AG04450 (cell line): ENCODE data around the gene BMPER. TPM values are rescaled to one million over a fixed set of nuclear protein-coding genes. Genes with fewer than 3 reads are reported as not detected.

Source experiments
- CTCF ChIA-PET: fragments of 300-600, 350-600 bp; formaldehyde crosslinking; extraction: SDS; loops from one replicate; lab custom pipeline; 2022; ENCODE audit warnings: antibody characterized with exemption, inconsistent platforms; lab: Charles Lee
- POLR2A ChIA-PET: fragments of 350-600 bp; formaldehyde crosslinking; extraction: SDS; loops from one replicate; lab custom pipeline; 2021; ENCODE audit warnings: antibody characterized with exemption, inconsistent platforms; lab: Yijun Ruan, JAX
- DNase-seq: peaks from one replicate; pipeline ENCODE4 v3.0.0-alpha.2; 2011; ENCODE audit warnings: low read depth, low spot score
- H3K27ac ChIP-seq: one replicate; pipeline ENCODE4 v1.5.1; 2012; ENCODE audit warnings: low read depth, low read length, control low read depth
- H3K27me3 ChIP-seq: one replicate; pipeline ENCODE4 v1.6.0; 2012; ENCODE audit warnings: low read length; ENCODE audit not compliant: control insufficient read depth, insufficient read depth
- H3K4me3 ChIP-seq: 2 replicates; pipeline ENCODE4 v1.5.1; 2011; ENCODE audit warnings: mild to moderate bottlenecking, low read depth, low read length, control low read depth
- H3K9me3 ChIP-seq: 2 replicates; pipeline ENCODE4 v1.5.1; 2012; ENCODE audit warnings: low read length; ENCODE audit not compliant: control insufficient read depth, insufficient read depth
- CTCF ChIP-seq: IDR thresholded peaks from 2 replicates; pipeline ENCODE4 v1.5.1; 2011; ENCODE audit warnings: low read depth, low read length, control low read depth, inconsistent platforms
- polyA plus RNA-seq: library from polyadenylated mRNA; depleted of rRNA; stranded (reverse); fragments of >200 nt; gene quantifications from 2 replicates; pipeline ENCODE4 v1.2.3, GENCODE V29; 2011

BMPER gene
- polyA plus RNA-seq, 1 experiment = 1.1 TPM

DNA sequence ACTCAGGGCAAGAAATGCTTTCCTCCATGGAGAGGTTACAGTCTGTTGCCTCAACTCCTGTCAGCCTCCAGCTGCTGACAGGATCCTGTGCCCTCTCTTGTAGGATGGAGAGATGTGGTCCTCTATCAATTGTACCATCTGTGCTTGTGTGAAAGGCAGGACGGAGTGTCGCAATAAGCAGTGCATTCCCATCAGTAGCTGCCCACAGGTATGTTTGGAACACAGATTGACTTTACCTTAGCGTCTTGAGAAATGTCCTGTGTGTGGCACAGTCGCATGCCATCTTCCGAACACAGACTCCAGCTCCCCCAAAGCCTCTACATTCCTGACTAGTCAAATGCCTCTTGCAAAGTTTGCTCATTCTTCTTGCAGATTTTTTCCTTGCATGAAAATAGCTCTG, 152.6 kb downstream of the BMPER start:
- no peak for TF ChIP-seq CTCF
- H3K4me3 ChIP-seq = no peak overlapping the region
- no peaks in the 10 kb centered on the region for H3K27me3 ChIP-seq
- no peak for DNase-seq
- CTCF ChIA-PET = interaction anchor here (1.0 to 3.7 kb wide), 3 partner anchors 45 to 125 kb away, joined by 3 to 14 read pairs (median 7); no protein-coding TSS in a partner anchor
- H3K9me3 ChIP-seq = no peaks in the 10 kb centered on the region
- no peak overlapping the region for H3K27ac ChIP-seq
- POLR2A ChIA-PET = interaction anchor here (1.1 to 1.4 kb wide), 2 partner anchors 12 to 97 kb away, joined by 3 to 4 read pairs; no protein-coding TSS in a partner anchor

GRCh38 chr7:34058801-34059135, 153.4 kb downstream of the BMPER start:
- DNase-seq = no peak
- CTCF ChIA-PET = interaction anchor here (0.6 to 3.7 kb wide), 5 partner anchors 11 to 126 kb away, joined by 3 to 14 read pairs (median 7); no protein-coding TSS in a partner anchor
- no peaks in the 10 kb centered on the region for H3K27me3 ChIP-seq
- H3K9me3 ChIP-seq = no peaks in the 10 kb centered on the region
- POLR2A ChIA-PET = interaction anchor here (0.7 kb wide), 1 partner anchor 17 kb away, joined by 3 read pairs; no protein-coding TSS in a partner anchor
- H3K4me3 ChIP-seq = no peak overlapping the region
- H3K27ac ChIP-seq = no peak overlapping the region
- TF ChIP-seq CTCF = no peak

DNA sequence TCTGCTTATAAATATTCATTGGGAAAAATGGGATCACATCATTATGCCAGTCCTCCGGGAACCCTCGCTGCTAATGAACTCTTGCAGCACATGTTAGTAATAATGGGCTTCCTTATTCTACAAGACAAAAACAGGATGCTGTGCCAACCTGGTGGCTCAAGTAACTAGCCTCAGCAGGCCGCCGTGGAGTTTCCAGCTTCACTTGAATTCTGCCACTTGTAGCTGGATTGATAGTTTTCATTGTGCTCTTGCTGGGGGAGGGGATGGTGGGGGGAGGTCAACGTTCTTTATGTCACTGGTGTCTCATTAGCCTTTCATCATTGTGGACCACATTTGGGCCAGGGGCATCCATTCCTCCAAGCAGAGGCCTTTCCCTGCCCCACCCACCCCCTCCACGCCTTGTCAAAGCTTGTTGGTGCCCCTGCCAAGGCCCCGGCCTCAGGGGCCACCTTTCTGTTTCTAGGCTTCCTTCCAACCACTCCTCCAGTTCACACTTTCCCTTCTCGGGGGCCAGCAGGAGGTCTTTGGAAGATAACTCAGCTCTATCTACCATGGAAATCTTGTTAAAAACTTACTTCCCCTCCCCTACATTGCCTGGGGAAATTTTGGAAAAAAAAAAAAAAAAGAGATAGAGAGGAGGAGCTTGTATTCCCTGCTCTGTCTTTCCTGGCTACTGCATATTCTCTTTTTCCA, 153.9 kb downstream of the BMPER start:
- H3K27ac ChIP-seq = no peak overlapping the region
- POLR2A ChIA-PET = interaction anchor here (0.7 kb wide), 1 partner anchor 17 kb away, joined by 3 read pairs; no protein-coding TSS in a partner anchor
- no peak for DNase-seq
- CTCF ChIA-PET = interaction anchor here (0.6 to 3.7 kb wide), 6 partner anchors 11 to 126 kb away, joined by 3 to 14 read pairs (median 6); no protein-coding TSS in a partner anchor
- H3K9me3 ChIP-seq = no peaks in the 10 kb centered on the region
- H3K27me3 ChIP-seq = no peaks in the 10 kb centered on the region
- H3K4me3 ChIP-seq = no peak overlapping the region
- TF ChIP-seq CTCF = no peak

GRCh38 chr7:34060196-34060947, 155.0 kb downstream of the BMPER start:
- POLR2A ChIA-PET = interaction anchor here (1.1 kb wide), 1 partner anchor 81 kb away, joined by 4 read pairs; no protein-coding TSS in a partner anchor
- Histone ChIP-seq H3K4me3 (no peak overlapping the region), H3K27me3 (no peaks in the 10 kb centered on the region), H3K9me3 (no peaks in the 10 kb centered on the region), H3K27ac (no peak overlapping the region)
- TF ChIP-seq CTCF = no peak
- DNase-seq = no peak
- CTCF ChIA-PET = interaction anchor here (1.6 to 3.7 kb wide), 5 partner anchors 12 to 128 kb away, joined by 3 to 14 read pairs (median 7); no protein-coding TSS in a partner anchor
